Measurements from ENCODE around the gene EN2. TPM values are rescaled to one million over a fixed set of nuclear protein-coding genes. Genes with fewer than 3 reads are reported as not detected.

The EN2 gene
- polyA plus RNA-seq, 4 donors: not detected

DNA sequence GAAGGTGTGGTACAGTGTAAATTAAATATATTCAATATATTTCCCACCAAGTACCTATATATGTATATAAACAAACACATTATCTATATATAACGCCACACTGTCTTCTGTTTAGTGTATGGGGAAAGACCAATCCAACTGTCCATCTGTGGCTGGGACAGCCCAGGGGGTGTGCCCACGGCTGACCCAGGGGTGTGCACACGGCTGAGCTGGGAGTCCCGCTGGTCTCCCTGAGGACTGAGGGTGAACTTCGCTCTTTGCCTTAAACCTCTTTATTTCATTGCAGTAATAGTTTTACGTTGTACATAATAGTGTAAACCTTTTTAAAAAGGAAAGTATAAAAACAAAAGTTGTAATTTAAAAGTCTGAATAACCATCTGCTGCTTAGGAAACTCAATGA lies 6.3 kb downstream of the EN2 start:
- no peak overlapping the region for H3K27ac ChIP-seq (ENCODE audit: low read depth in 1 of 3, low read length in 2 of 3)
- DNase-seq: peak in 1 of 2 donors; percentile 17
- 9 to 13% (median 10%) methylated on average over 6 of the region's 6 CpGs for WGBS, 3 donors
- no peaks in the 10 kb centered on the region for H3K9me3 ChIP-seq (ENCODE audit: control insufficient read depth in 2 of 2, insufficient read depth in 1 of 2, low read depth in 1 of 2, low read length in 1 of 2)
- H3K27me3 ChIP-seq (ENCODE audit: control insufficient read depth in 3 of 3, insufficient read depth in 3 of 3, low read length in 3 of 3): peaks cover 18 to 96% (median 81%) of the 10 kb centered on the region in 3 donors
- H3K4me1 ChIP-seq (ENCODE audit: control insufficient read depth in 3 of 3, insufficient read depth in 2 of 3, low read depth in 1 of 3, low read length in 2 of 3): peaks cover 0 to 11% (median 0%) of the 10 kb centered on the region in 3 donors
- no peak for FAIRE-seq
- H3K36me3 ChIP-seq (ENCODE audit: control insufficient read depth in 3 of 3, insufficient read depth in 2 of 3, low read depth in 1 of 3, low read length in 3 of 3): no peaks in the 10 kb centered on the region
- H3K4me3 ChIP-seq (ENCODE audit: low read depth in 1 of 3, low read length in 3 of 3): no peak overlapping the region

DNA sequence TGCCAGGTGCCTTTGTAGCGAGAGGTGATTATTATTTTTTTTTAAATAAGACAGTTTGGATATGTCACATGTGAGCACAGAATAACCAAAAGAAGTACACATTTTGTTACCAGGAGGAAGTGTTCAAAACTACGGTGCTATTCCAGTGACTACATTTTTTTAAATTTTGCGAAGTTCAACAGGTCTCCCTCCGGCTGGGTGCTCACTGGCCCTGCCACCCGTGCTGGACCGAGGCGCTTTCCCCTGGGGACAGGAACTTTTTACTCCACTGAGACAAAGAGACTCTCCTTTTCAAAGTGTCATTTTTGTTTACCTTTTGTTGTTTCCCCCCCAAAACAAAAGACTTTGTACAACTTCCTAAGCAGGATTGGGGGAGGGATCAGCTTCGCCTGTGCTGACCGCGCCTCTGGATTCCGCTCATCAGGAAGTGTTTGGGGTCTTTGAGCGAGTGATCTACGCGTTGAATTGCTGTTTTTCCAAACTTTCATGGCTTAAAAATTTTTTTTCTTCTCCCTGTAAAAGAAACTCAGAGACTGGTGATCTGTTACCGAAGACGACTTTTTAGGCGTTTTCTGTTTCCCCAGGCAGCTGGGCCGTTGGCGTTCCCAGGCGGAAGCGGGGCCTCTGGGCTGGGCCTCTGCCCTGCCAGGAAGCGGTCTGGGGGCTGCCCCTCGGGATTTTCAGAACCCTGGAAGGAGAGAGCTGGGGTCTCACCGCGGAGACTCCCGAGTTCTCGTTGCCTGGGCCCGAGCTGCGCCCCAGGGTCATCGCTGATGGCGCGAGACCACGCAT lies 7.2 kb downstream of the EN2 start:
- H3K4me1 ChIP-seq (ENCODE audit: control insufficient read depth in 3 of 3, insufficient read depth in 2 of 3, low read depth in 1 of 3, low read length in 2 of 3): peaks cover 0 to 11% (median 0%) of the 10 kb centered on the region in 3 donors
- H3K36me3 ChIP-seq (ENCODE audit: control insufficient read depth in 3 of 3, insufficient read depth in 2 of 3, low read depth in 1 of 3, low read length in 3 of 3): no peaks in the 10 kb centered on the region
- H3K27ac ChIP-seq (ENCODE audit: low read depth in 1 of 3, low read length in 2 of 3): no peak overlapping the region
- peaks cover 18 to 96% (median 81%) of the 10 kb centered on the region in 3 donors for H3K27me3 ChIP-seq (ENCODE audit: control insufficient read depth in 3 of 3, insufficient read depth in 3 of 3, low read length in 3 of 3)
- DNase-seq: no peak
- H3K9me3 ChIP-seq (ENCODE audit: control insufficient read depth in 2 of 2, insufficient read depth in 1 of 2, low read depth in 1 of 2, low read length in 1 of 2): no peaks in the 10 kb centered on the region
- 7 to 17% (median 11%) methylated on average over 33 of the region's 33 CpGs for WGBS, 3 donors
- no peak for FAIRE-seq
- no peak overlapping the region for H3K4me3 ChIP-seq (ENCODE audit: low read depth in 1 of 3, low read length in 3 of 3)

DNA sequence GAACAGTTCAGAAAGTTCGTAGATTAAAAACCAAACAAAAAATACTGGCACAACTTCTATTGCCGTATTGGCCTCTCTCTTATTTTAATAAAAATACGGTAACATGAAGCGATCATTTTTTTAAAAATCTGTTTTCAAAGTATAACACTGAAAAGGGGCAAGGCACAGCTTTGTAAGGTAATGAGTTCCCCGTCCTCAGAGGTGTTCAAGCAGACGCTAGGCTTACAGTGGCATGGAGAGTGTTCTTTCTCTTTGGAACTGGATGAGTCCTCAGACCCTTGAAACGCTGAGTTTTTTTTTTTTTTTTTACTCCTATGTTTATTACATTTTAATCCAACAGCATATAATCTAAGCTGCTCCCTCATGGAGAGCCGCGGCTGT lies 7.8 kb downstream of the EN2 start:
- DNase-seq: no peak
- no peaks in the 10 kb centered on the region for H3K36me3 ChIP-seq (ENCODE audit: control insufficient read depth in 3 of 3, insufficient read depth in 2 of 3, low read depth in 1 of 3, low read length in 3 of 3)
- no peak overlapping the region for H3K27ac ChIP-seq (ENCODE audit: low read depth in 1 of 3, low read length in 2 of 3)
- peaks cover 0 to 11% (median 0%) of the 10 kb centered on the region in 3 donors for H3K4me1 ChIP-seq (ENCODE audit: control insufficient read depth in 3 of 3, insufficient read depth in 2 of 3, low read depth in 1 of 3, low read length in 2 of 3)
- no peak for FAIRE-seq
- H3K9me3 ChIP-seq (ENCODE audit: control insufficient read depth in 2 of 2, insufficient read depth in 1 of 2, low read depth in 1 of 2, low read length in 1 of 2): no peaks in the 10 kb centered on the region
- 9 to 18% (median 14%) methylated on average over 9 of the region's 9 CpGs for WGBS, 3 donors
- H3K4me3 ChIP-seq (ENCODE audit: low read depth in 1 of 3, low read length in 3 of 3): no peak overlapping the region
- H3K27me3 ChIP-seq (ENCODE audit: control insufficient read depth in 3 of 3, insufficient read depth in 3 of 3, low read length in 3 of 3): peaks cover 18 to 95% (median 80%) of the 10 kb centered on the region in 3 donors

DNA sequence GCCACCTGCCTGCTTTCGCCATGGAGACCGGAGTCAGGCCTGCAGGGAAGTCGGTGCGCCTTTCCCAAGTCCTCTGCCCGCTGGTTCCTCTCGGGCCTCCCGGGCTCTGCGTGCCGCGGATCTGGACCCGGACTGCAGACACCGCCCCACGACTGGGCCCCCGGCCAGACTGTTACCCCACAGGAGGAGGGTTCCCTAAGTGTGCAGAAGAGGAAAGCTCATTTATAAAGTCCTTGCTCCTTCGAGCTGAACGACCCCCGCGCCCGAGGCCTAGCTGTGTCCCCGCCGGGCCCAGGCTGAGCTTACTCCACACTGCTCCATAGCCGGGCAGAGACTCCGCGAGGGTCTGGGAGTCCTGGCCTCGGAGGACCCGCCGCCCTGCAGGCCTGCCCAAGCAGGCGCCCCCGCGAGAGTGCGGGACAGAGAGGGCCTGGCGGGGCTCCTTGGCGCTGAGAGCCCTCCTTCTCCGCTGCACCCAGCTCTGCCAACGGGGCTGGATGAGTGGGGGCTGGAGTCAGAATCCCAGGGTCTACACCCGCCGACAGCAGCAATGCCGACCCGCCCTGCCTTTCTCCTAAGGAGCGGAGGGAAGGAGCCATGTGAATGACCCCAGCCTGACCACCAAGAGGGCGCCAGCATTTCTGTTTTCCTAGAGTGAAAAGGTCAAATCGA lies 8.3 kb downstream of the EN2 start:
- H3K27ac ChIP-seq (ENCODE audit: low read depth in 1 of 3, low read length in 2 of 3): no peak overlapping the region
- DNase-seq (no peak), FAIRE-seq (no peak)
- H3K9me3 ChIP-seq (ENCODE audit: control insufficient read depth in 2 of 2, insufficient read depth in 1 of 2, low read depth in 1 of 2, low read length in 1 of 2): no peaks in the 10 kb centered on the region
- H3K4me3 ChIP-seq (ENCODE audit: low read depth in 1 of 3, low read length in 3 of 3): peak overlapping the region in 1 of 3 donors; percentile 16
- H3K4me1 ChIP-seq (ENCODE audit: control insufficient read depth in 3 of 3, insufficient read depth in 2 of 3, low read depth in 1 of 3, low read length in 2 of 3): peaks cover 0 to 11% (median 0%) of the 10 kb centered on the region in 3 donors
- no peaks in the 10 kb centered on the region for H3K36me3 ChIP-seq (ENCODE audit: control insufficient read depth in 3 of 3, insufficient read depth in 2 of 3, low read depth in 1 of 3, low read length in 3 of 3)
- peaks cover 18 to 95% (median 80%) of the 10 kb centered on the region in 3 donors for H3K27me3 ChIP-seq (ENCODE audit: control insufficient read depth in 3 of 3, insufficient read depth in 3 of 3, low read length in 3 of 3)
- WGBS, 3 donors: 5 to 9% (median 6%) methylated on average over 41 to 42 of the region's 42 CpGs

DNA sequence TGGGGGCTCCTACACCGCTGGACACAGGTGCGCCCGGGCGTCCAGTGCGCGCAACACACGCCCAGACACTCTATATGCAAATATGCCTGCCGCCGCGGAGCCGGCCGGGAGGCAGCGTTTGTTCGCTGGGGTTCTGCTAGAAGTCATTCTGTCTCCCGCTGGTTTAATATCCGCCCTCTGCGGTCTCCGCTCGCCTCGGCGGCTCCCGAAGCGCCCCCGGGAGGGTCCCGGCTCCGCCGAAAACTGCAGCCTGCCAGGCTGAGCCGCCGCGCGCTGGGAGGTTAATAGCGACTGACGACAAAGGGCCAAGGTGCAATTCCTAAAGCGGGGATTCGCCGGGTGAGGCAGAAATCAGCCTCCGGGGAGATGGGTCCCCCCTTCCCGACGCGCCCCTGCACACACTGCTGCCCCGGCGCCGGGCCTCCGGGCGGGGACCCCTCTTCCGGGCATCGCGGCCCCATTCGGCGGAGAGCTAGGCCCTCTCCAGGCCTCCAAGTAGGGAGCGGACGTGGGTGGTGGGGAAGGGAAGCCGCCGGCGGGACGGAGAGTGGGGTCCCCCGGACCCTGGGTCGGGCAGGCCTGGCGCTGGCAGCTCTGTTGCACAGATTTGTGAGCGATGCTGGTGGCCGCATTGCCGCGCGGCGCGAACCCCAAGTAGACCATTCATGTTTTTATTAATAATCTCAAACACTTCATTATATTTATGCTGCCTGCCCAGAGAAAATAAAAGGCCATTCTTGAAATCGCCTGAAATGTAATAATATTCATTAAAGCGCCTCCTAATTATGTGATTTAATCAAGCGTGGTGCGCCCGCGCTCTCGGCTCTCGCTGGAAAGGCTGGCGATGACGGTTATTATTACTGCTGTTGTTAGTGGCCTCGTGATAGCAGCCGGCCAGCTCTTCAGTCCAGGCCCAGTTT lies 9.1 kb downstream of the EN2 start:
- Histone ChIP-seq H3K27me3 (ENCODE audit: control insufficient read depth in 3 of 3, insufficient read depth in 3 of 3, low read length in 3 of 3) (peaks cover 18 to 95% (median 76%) of the 10 kb centered on the region in 3 donors), H3K36me3 (ENCODE audit: control insufficient read depth in 3 of 3, insufficient read depth in 2 of 3, low read depth in 1 of 3, low read length in 3 of 3) (no peaks in the 10 kb centered on the region), H3K4me3 (ENCODE audit: low read depth in 1 of 3, low read length in 3 of 3) (peak overlapping the region in 1 of 3 donors; percentile 16), H3K27ac (ENCODE audit: low read depth in 1 of 3, low read length in 2 of 3) (no peak overlapping the region), H3K9me3 (ENCODE audit: control insufficient read depth in 2 of 2, insufficient read depth in 1 of 2, low read depth in 1 of 2, low read length in 1 of 2) (no peaks in the 10 kb centered on the region), H3K4me1 (ENCODE audit: control insufficient read depth in 3 of 3, insufficient read depth in 2 of 3, low read depth in 1 of 3, low read length in 2 of 3) (peaks cover 0 to 11% (median 0%) of the 10 kb centered on the region in 3 donors)
- FAIRE-seq (no peak), DNase-seq (peak in 1 of 2 donors; percentile 54)
- 3 to 4% (median 4%) methylated on average over 77 to 78 of the region's 78 CpGs for WGBS, 3 donors

DNA sequence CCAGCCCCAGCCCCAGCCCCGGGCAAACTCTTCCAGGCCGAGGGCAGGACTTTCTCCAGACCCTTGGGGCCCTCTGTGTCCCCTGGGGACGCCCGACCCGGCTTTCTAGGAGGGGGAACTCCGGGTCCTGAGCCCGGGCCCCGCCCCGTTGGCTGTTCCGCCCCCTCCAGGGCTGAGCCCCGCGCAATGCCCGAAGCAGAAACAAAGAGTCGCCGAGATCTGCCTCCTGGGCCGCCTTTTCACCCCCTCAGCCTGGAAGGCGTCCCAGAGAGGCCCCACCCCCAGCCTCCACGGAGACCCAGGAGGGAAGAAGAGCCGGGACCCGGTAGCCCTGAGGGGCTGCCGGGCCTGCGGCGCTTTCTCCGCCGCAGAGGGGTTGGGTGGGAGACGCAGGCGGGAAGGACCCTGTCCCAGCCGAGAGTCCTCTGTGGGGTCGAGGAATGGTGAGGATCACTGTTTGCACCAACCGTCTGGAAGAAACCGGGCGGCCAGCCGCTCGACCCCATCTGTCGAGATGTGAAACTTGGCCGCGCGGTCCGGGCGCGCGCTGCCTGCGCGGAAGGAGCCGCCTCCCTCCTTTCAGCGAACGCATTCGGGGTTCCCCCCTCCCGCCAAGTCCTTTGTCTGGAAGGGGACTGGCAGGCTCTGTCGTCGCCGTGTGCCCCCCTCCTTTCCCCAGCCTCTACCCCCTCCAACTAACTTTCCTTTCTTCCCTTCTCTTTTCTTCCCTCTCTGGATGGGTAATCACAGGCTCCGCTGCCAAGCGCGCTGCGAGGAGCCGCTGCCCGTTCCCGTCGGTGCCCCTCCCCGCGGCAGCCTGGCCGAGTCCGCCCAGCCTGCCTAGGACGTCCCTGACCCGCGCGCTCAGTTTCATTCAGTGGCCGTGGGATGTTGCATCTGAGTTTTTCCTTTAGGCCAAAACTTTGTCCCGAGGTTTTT lies 10.2 kb downstream of the EN2 start:
- no peak for DNase-seq
- H3K4me3 ChIP-seq (ENCODE audit: low read depth in 1 of 3, low read length in 3 of 3): no peak overlapping the region
- no peak overlapping the region for H3K27ac ChIP-seq (ENCODE audit: low read depth in 1 of 3, low read length in 2 of 3)
- no peaks in the 10 kb centered on the region for H3K9me3 ChIP-seq (ENCODE audit: control insufficient read depth in 2 of 2, insufficient read depth in 1 of 2, low read depth in 1 of 2, low read length in 1 of 2)
- 3 to 5% (median 4%) methylated on average over 61 to 70 of the region's 70 CpGs for WGBS, 3 donors
- peaks cover 0 to 11% (median 0%) of the 10 kb centered on the region in 3 donors for H3K4me1 ChIP-seq (ENCODE audit: control insufficient read depth in 3 of 3, insufficient read depth in 2 of 3, low read depth in 1 of 3, low read length in 2 of 3)
- no peak for FAIRE-seq
- H3K27me3 ChIP-seq (ENCODE audit: control insufficient read depth in 3 of 3, insufficient read depth in 3 of 3, low read length in 3 of 3): peaks cover 22 to 97% (median 76%) of the 10 kb centered on the region in 3 donors
- H3K36me3 ChIP-seq (ENCODE audit: control insufficient read depth in 3 of 3, insufficient read depth in 2 of 3, low read depth in 1 of 3, low read length in 3 of 3): no peaks in the 10 kb centered on the region

DNA sequence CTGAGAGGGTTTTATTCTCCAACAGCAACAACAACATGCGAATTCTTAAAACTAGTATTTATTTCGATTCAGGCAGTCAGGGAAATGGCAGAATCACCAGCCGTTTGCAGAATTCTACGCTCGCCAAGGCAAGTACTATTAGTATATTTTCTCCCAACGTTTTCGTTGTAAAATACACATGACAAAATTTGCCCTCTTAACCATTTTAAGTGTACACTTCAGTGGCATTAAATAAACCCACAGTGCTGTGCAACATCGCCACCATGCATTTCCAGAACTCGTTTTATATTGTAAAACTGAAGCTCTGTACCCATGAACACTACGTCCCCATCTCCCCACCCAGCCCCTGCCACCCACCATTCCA lies 10.8 kb downstream of the EN2 start:
- Histone ChIP-seq H3K27me3 (ENCODE audit: control insufficient read depth in 3 of 3, insufficient read depth in 3 of 3, low read length in 3 of 3) (peaks cover 22 to 97% (median 76%) of the 10 kb centered on the region in 3 donors), H3K4me3 (ENCODE audit: low read depth in 1 of 3, low read length in 3 of 3) (no peak overlapping the region), H3K4me1 (ENCODE audit: control insufficient read depth in 3 of 3, insufficient read depth in 2 of 3, low read depth in 1 of 3, low read length in 2 of 3) (peaks cover 0 to 11% (median 0%) of the 10 kb centered on the region in 3 donors), H3K36me3 (ENCODE audit: control insufficient read depth in 3 of 3, insufficient read depth in 2 of 3, low read depth in 1 of 3, low read length in 3 of 3) (no peaks in the 10 kb centered on the region), H3K27ac (ENCODE audit: low read depth in 1 of 3, low read length in 2 of 3) (no peak overlapping the region), H3K9me3 (ENCODE audit: control insufficient read depth in 2 of 2, insufficient read depth in 1 of 2, low read depth in 1 of 2, low read length in 1 of 2) (peaks cover 0 to 3% of the 10 kb centered on the region in 2 donors)
- FAIRE-seq: no peak
- no peak for DNase-seq
- WGBS, 3 donors: 8 to 17% (median 13%) methylated on average over 10 of the region's 10 CpGs

Data from small intestine (tissue), 7 donors.